Common myeloid progenitor, CD34-positive (primary cell): Measurements from ENCODE around the gene IL6ST.

Experiments
- CTCF ChIA-PET: fragments of 350-600 bp; sonication (Branson Sonifier 250); formaldehyde crosslinking; loops from one replicate; lab custom pipeline; 2021; ENCODE audit warnings: antibody characterized with exemption; lab: Charles Lee
- POLR2A ChIA-PET: fragments of 350-600 bp; sonication (Branson Sonifier 250); formaldehyde crosslinking; loops from one replicate; lab custom pipeline; 2021; ENCODE audit warnings: antibody characterized with exemption; lab: Charles Lee
- DNase-seq, 3 donors: peaks; one replicate each; pipeline versions ENCODE4 v3.0.0 to v3.0.0-alpha.2; 2013
- H3K27ac ChIP-seq, 2 experiments: 1 replicate in 1 of 2; 2 replicates in 1 of 2; pipeline ENCODE4 v1.7.0; 2013; ENCODE audit warnings: inconsistent platforms in 2 of 2, low read length in 2 of 2, mild to moderate bottlenecking in 2 of 2, low read depth in 1 of 2, moderate library complexity in 1 of 2; ENCODE audit not compliant: severe bottlenecking in 2 of 2, insufficient read depth in 1 of 2, poor library complexity in 1 of 2
- H3K27me3 ChIP-seq, 5 experiments: replicated peaks in 2 of 5; 1 replicate in 3 of 5; 2 replicates in 2 of 5; pipeline versions ENCODE4 v1.6.1 to v1.7.0; 2013; ENCODE audit warnings: low read length in 4 of 5, mild to moderate bottlenecking in 2 of 5, moderate library complexity in 2 of 5, inconsistent platforms in 1 of 5; ENCODE audit not compliant: insufficient read depth in 5 of 5, control insufficient read depth in 4 of 5
- H3K36me3 ChIP-seq, 4 experiments: 1 replicate in 2 of 4; 2 replicates in 2 of 4; pipeline versions ENCODE4 v1.6.1 to v1.7.0; 2013; ENCODE audit warnings: low read length in 3 of 4, control low read depth in 1 of 4, mild to moderate bottlenecking in 1 of 4; ENCODE audit not compliant: control insufficient read depth in 4 of 4, insufficient read depth in 4 of 4
- H3K4me1 ChIP-seq, 4 experiments: 1 replicate in 3 of 4; 2 replicates in 1 of 4; pipeline versions ENCODE4 v1.6.1 to v1.7.1; 2013; ENCODE audit warnings: low read length in 3 of 4, mild to moderate bottlenecking in 3 of 4, control low read depth in 1 of 4, inconsistent platforms in 1 of 4, moderate library complexity in 1 of 4; ENCODE audit not compliant: control insufficient read depth in 4 of 4, insufficient read depth in 4 of 4; ENCODE audit errors: control extremely low read depth in 1 of 4
- H3K4me3 ChIP-seq, 7 experiments: 1 replicate in 4 of 7; 2 replicates in 3 of 7; pipeline versions ENCODE4 v1.5.1 to v1.7.0; 2013; ENCODE audit warnings: mild to moderate bottlenecking in 7 of 7, low read length in 6 of 7, moderate library complexity in 6 of 7, inconsistent platforms in 2 of 7, low read depth in 2 of 7, control low read depth in 1 of 7; ENCODE audit not compliant: insufficient read depth in 4 of 7, control insufficient read depth in 1 of 7; ENCODE audit errors: extremely low read depth in 1 of 7
- H3K9me3 ChIP-seq, 5 experiments: 1 replicate in 4 of 5; 2 replicates in 1 of 5; pipeline versions ENCODE4 v1.6.1 to v1.7.1; 2013; ENCODE audit warnings: low read length in 4 of 5, mild to moderate bottlenecking in 2 of 5, inconsistent platforms in 1 of 5, low read depth in 1 of 5, moderate library complexity in 1 of 5; ENCODE audit not compliant: control insufficient read depth in 4 of 5, insufficient read depth in 2 of 5; ENCODE audit errors: control extremely low read depth in 1 of 5
- WGBS: methylation state at CpG from one replicate; pipeline ENCODE4 v1.1.5; 2013; ENCODE audit not compliant: insufficient coverage; 5-methylcytosine and 5-hydroxymethylcytosine counted together

The IL6ST gene

GRCh38 chr5:55932700-55933099, 62.1 kb downstream of the IL6ST start:
- H3K27me3 ChIP-seq: no peaks in the 10 kb centered on the region
- no peaks in the 10 kb centered on the region for H3K9me3 ChIP-seq
- no peak overlapping the region for H3K27ac ChIP-seq
- 100% methylated on average over 3 of the region's 4 CpGs for WGBS
- H3K4me1 ChIP-seq: no peaks in the 10 kb centered on the region
- ChIA-PET POLR2A (no interaction called here), CTCF (interaction anchor here (0.8 to 7.4 kb wide), 5 partner anchors 268 to 338 kb away, joined by 3 to 96 read pairs (median 3); no protein-coding TSS in a partner anchor)
- H3K4me3 ChIP-seq: no peak overlapping the region
- no peak for DNase-seq
- H3K36me3 ChIP-seq: no peaks in the 10 kb centered on the region

- ChIA-PET POLR2A (no interaction called here), CTCF (interaction anchor here (0.6 to 1.5 kb wide), 2 partner anchors 272 to 767 kb away, joined by 3 to 4 read pairs; no protein-coding TSS in a partner anchor)
- Histone ChIP-seq H3K36me3 (no peaks in the 10 kb centered on the region), H3K4me3 (no peak overlapping the region), H3K27ac (no peak overlapping the region), H3K9me3 (no peaks in the 10 kb centered on the region), H3K27me3 (no peaks in the 10 kb centered on the region), H3K4me1 (no peaks in the 10 kb centered on the region)
- no peak for DNase-seq
- WGBS: 97% methylated on average over 9 of the region's 12 CpGs
Measured at GRCh38 chr5:55929020-55929799, 65.6 kb downstream of the IL6ST start.

- WGBS: 99% methylated on average over 10 of the region's 12 CpGs
- H3K9me3 ChIP-seq: no peaks in the 10 kb centered on the region
- no peak for DNase-seq
- CTCF ChIA-PET: interaction anchor here (0.7 to 1.5 kb wide), 2 partner anchors 273 to 412 kb away, joined by 3 read pairs; no protein-coding TSS in a partner anchor
- POLR2A ChIA-PET: no interaction called here
- no peaks in the 10 kb centered on the region for H3K27me3 ChIP-seq
- H3K36me3 ChIP-seq: no peaks in the 10 kb centered on the region
- H3K4me1 ChIP-seq: peaks cover 0 to 11% (median 10%) of the 10 kb centered on the region in 4 experiments
- H3K4me3 ChIP-seq: no peak overlapping the region
- H3K27ac ChIP-seq: no peak overlapping the region
Measured at GRCh38 chr5:55927861-55928655, 66.7 kb downstream of the IL6ST start.

GRCh38 chr5:55926476-55926875, 68.3 kb downstream of the IL6ST start:
- H3K4me1 ChIP-seq: peaks cover 0 to 18% (median 11%) of the 10 kb centered on the region in 4 experiments
- H3K9me3 ChIP-seq: no peaks in the 10 kb centered on the region
- no peaks in the 10 kb centered on the region for H3K36me3 ChIP-seq
- POLR2A ChIA-PET: no interaction called here
- H3K4me3 ChIP-seq: no peak overlapping the region
- no peak for DNase-seq
- CTCF ChIA-PET: interaction anchor here (0.9 kb wide), 1 partner anchor 274 kb away, joined by 3 read pairs; no protein-coding TSS in a partner anchor
- H3K27me3 ChIP-seq: no peaks in the 10 kb centered on the region
- WGBS: 94% methylated on average over 4 of the region's 5 CpGs
- H3K27ac ChIP-seq: no peak overlapping the region

GRCh38 chr5:55925712-55926111, 69.1 kb downstream of the IL6ST start:
- ChIA-PET CTCF (no interaction called here), POLR2A (no interaction called here)
- no peaks in the 10 kb centered on the region for H3K27me3 ChIP-seq
- no peak overlapping the region for H3K27ac ChIP-seq
- no peak overlapping the region for H3K4me3 ChIP-seq
- H3K9me3 ChIP-seq: no peaks in the 10 kb centered on the region
- peaks cover 0 to 18% (median 11%) of the 10 kb centered on the region in 4 experiments for H3K4me1 ChIP-seq
- WGBS: 87% methylated on average over 5 of the region's 5 CpGs
- H3K36me3 ChIP-seq: no peaks in the 10 kb centered on the region
- no peak for DNase-seq

- POLR2A ChIA-PET: no interaction called here
- H3K4me3 ChIP-seq: no peak overlapping the region
- CTCF ChIA-PET: interaction anchor here (0.9 to 3.2 kb wide), 2 partner anchors 9 to 11 kb away, joined by 3 to 12 read pairs; no protein-coding TSS in a partner anchor
Measured at GRCh38 chr5:55925181-55925580, 69.6 kb downstream of the IL6ST start.

More at GRCh38 chr5:55925181-55925580, 69.6 kb downstream of the IL6ST start:
- peaks cover 0 to 18% (median 11%) of the 10 kb centered on the region in 4 experiments for H3K4me1 ChIP-seq
- no peak overlapping the region for H3K27ac ChIP-seq
- H3K9me3 ChIP-seq: no peaks in the 10 kb centered on the region
- WGBS: 100% methylated on average over 3 of the region's 3 CpGs
- no peak for DNase-seq
- no peaks in the 10 kb centered on the region for H3K27me3 ChIP-seq
- H3K36me3 ChIP-seq: no peaks in the 10 kb centered on the region
